ENCODE results near the gene RGS16. TPM values are rescaled to one million over a fixed set of nuclear protein-coding genes. Genes with fewer than 3 reads are reported as not detected.

The RGS16 gene
- total RNA-seq, 4 donors from 2014 or later, result 0.41 to 0.98 (median 0.52) TPM; not detected in 1

DNA sequence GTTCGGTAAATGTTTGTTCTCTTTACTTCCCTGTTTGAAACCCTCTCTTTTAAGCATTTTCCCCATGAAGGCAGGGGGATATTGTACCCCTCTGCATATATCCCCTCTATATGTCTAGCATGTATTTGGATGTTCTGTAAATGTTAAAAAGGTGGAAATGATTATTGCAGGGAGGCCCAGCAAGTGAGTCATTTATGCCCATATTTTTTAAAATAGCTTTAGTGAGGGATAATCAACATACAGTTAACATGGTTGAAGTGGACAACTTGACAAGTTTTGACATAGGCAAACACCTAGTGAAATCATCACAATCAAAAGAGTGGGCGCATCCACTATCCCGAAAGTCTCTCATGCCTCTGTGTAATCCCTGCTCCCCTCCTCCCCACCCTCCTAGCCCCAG is 20.8 kb upstream of the RGS16 start:
- in situ Hi-C loops (cut with MboI; ENCODE audit: low sequenced_read_pairs in 4 of 4), result no loop called here
- H3K27ac ChIP-seq, result no peak overlapping the region

DNA sequence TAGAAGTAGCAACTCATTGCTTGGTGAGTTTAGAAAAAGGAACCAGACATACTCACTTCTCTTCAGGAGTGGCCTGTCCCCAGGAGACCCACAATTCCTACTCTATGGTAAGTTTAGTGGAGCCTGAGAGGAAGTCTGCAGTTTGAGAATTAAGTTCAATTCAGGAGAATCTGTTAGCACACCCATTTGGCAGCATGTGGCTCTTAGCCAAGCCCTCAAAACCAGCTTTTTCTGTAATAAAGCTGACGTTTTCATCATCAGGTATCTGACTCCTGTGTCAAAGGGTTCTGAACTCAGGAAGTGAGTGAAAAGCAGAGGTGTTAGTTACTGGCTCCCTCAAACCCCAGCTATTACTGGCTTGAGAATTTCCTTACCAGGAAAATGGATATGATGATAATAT is 20.4 kb upstream of the RGS16 start:
- no peaks in the 10 kb centered on the region for H3K27me3 ChIP-seq
- H3K36me3 ChIP-seq, result no peaks in the 10 kb centered on the region
- intact Hi-C loops (cut with DNase I; ENCODE audit: low total_unique reads) (no loop called here), in situ Hi-C loops (cut with MboI; ENCODE audit: low sequenced_read_pairs in 4 of 4) (no loop called here)
- H3K4me3 ChIP-seq, result no peak overlapping the region
- H3K4me1 ChIP-seq, result peaks cover 4 to 6% of the 10 kb centered on the region in 2 donors
- no peak for ATAC-seq
- no peak for DNase-seq
- H3K9me3 ChIP-seq, result no peaks in the 10 kb centered on the region
- no peak overlapping the region for H3K27ac ChIP-seq
- TF ChIP-seq, protein P1, sequence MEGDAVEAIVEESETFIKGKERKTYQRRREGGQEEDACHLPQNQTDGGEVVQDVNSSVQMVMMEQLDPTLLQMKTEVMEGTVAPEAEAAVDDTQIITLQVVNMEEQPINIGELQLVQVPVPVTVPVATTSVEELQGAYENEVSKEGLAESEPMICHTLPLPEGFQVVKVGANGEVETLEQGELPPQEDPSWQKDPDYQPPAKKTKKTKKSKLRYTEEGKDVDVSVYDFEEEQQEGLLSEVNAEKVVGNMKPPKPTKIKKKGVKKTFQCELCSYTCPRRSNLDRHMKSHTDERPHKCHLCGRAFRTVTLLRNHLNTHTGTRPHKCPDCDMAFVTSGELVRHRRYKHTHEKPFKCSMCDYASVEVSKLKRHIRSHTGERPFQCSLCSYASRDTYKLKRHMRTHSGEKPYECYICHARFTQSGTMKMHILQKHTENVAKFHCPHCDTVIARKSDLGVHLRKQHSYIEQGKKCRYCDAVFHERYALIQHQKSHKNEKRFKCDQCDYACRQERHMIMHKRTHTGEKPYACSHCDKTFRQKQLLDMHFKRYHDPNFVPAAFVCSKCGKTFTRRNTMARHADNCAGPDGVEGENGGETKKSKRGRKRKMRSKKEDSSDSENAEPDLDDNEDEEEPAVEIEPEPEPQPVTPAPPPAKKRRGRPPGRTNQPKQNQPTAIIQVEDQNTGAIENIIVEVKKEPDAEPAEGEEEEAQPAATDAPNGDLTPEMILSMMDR (IDR thresholded peaks at IDR 0.05 in 4 of 5, conservative IDR thresholded peaks at IDR 0.05 in 1 of 5), result no peak
- no peak for TF ChIP-seq POLR2A (IDR thresholded peaks at IDR 0.05)

More for the DNA sequence above, 20.8 kb upstream of the RGS16 start:
- no peaks in the 10 kb centered on the region for H3K36me3 ChIP-seq
- peaks cover 4 to 6% of the 10 kb centered on the region in 2 donors for H3K4me1 ChIP-seq
- intact Hi-C loops (cut with DNase I; ENCODE audit: low total_unique reads), result no loop called here
- H3K27me3 ChIP-seq, result no peaks in the 10 kb centered on the region
- no peak for ATAC-seq
- no peak for DNase-seq
- H3K4me3 ChIP-seq, result no peak overlapping the region
- no peaks in the 10 kb centered on the region for H3K9me3 ChIP-seq
- no peak for TF ChIP-seq POLR2A (IDR thresholded peaks at IDR 0.05)
- TF ChIP-seq, protein P1 (IDR thresholded peaks at IDR 0.05 in 4 of 5, conservative IDR thresholded peaks at IDR 0.05 in 1 of 5), result no peak

DNA sequence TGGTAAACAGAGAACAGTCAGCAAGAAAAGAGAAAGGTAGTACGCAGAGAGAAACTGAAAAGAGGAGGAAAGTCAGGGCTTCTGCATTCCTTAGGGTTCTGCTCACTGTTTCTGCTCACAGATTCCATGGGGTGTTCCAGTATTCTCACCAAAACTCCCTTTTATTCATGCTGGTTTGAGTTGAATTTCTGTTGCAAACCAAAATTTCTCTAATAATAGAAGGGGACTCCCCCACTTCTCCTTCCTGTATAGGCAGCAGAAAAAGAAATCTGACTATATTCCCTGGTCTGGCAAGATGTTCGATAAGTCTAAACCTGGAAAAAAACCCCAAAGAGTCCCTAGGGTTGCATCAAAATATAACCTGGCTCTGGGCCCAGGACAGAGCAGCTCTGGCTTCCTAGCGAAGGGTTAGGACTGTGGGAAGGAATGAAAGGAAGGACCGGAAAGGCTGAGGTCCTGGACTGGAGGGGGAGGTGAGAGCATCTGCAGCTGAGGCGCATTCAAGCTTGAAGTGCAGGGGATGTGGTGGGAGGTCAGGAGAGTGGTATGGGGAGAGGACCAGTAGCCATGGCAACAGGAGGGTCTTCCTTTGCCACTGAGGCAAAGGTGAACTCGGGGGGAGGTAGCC is 18.8 kb upstream of the RGS16 start:
- Histone ChIP-seq H3K4me1 (peaks cover 4 to 6% of the 10 kb centered on the region in 2 donors), H3K4me3 (no peak overlapping the region), H3K36me3 (no peaks in the 10 kb centered on the region), H3K9me3 (no peaks in the 10 kb centered on the region), H3K27ac (peak overlapping the region in 2 of 4 donors; percentile 19 to 22), H3K27me3 (no peaks in the 10 kb centered on the region)
- intact Hi-C loops (cut with DNase I; ENCODE audit: low total_unique reads), result no loop called here
- DNase-seq (no peak), ATAC-seq (peak in 1 of 2 donors; percentile 23)
- in situ Hi-C loops (cut with MboI; ENCODE audit: low sequenced_read_pairs in 4 of 4), result no loop called here
- TF ChIP-seq, protein P1 (IDR thresholded peaks at IDR 0.05 in 4 of 5, conservative IDR thresholded peaks at IDR 0.05 in 1 of 5), result no peak
- no peak for TF ChIP-seq POLR2A (IDR thresholded peaks at IDR 0.05)

DNA sequence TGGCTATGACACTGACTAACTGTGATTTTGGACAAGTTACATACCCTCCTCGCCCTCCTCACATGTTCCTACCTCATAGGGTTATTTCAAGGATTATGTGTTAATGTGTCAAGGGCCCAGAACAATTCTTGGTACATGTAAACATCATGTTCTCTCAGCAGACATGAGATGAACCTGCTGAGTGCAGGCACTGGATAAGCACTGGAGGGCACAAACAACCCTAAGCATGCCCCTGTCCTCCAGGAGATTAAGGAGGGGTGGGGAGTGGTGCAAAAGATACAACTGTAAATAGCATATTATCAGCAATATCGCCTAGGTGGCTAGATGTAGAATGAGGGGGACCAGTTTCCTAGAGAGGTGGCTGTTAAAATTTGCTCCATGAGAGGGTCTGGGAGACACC is 17.7 kb upstream of the RGS16 start:
- ATAC-seq (no peak), DNase-seq (no peak)
- no peak for TF ChIP-seq POLR2A (IDR thresholded peaks at IDR 0.05)
- TF ChIP-seq, protein P1 (IDR thresholded peaks at IDR 0.05 in 4 of 5, conservative IDR thresholded peaks at IDR 0.05 in 1 of 5), result no peak
- in situ Hi-C loops (cut with MboI; ENCODE audit: low sequenced_read_pairs in 4 of 4) (no loop called here), intact Hi-C loops (cut with DNase I; ENCODE audit: low total_unique reads) (no loop called here)
- Histone ChIP-seq H3K4me3 (no peak overlapping the region), H3K27me3 (no peaks in the 10 kb centered on the region), H3K9me3 (no peaks in the 10 kb centered on the region), H3K4me1 (peaks cover 4 to 6% of the 10 kb centered on the region in 2 donors), H3K36me3 (no peaks in the 10 kb centered on the region), H3K27ac (no peak overlapping the region)

Data from gastrocnemius medialis (tissue), 4 donors.